ENCODE results near the gene GPR141. TPM values are rescaled to one million over a fixed set of nuclear protein-coding genes. Genes with fewer than 3 reads are reported as not detected.

The GPR141 gene
- total RNA-seq, 1 experiment from 2014 or later, result not detected

DNA sequence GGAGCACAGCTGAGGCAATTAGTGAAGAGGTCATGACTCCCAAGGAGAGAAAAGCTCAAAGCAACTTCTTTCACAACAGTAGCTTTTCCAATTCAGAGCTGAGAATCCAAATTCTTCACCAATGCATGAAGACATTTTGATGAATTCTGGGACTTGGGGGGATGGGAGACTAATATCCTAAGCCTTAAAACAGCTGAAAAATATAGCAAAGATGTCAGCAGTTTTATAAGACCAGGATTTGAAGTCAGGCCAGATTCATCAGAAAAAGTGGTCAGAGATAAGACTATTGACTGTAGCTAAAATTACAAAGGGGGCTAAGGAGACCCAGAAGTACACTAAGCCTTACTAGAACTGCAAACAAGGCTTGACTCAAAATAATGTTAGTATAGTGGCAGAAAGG, 51.6 kb downstream of the GPR141 start:
- no peak for ATAC-seq
- no TSS peak for BruUV-seq (replicated peaks)
- POLR2A ChIA-PET, result no interaction called here

More for the DNA sequence above, 51.6 kb downstream of the GPR141 start:
- Histone ChIP-seq H3K4me3 (replicated peaks in 1 of 2; ENCODE audit: low read depth in 1 of 2, low read length in 2 of 2) (no peak overlapping the region), H3K4me1 (ENCODE audit: control insufficient read depth in 1 of 2, insufficient read depth in 2 of 2, low read length in 2 of 2) (no peaks in the 10 kb centered on the region), H2AFZ (ENCODE audit: low read depth, low read length, poor library complexity, severe bottlenecking) (no peak overlapping the region), H3K9me3 (ENCODE audit: control insufficient read depth in 1 of 2, insufficient read depth in 1 of 2, low read depth in 1 of 2, low read length in 2 of 2) (no peaks in the 10 kb centered on the region), H3K9ac (ENCODE audit: low read length) (no peak overlapping the region), H3K27ac (ENCODE audit: low read depth, low read length) (no peak overlapping the region), H3K4me2 (ENCODE audit: low read length) (no peak overlapping the region), H3K9me2 (ENCODE audit: insufficient read depth) (no peaks in the 10 kb centered on the region), H3K79me2 (ENCODE audit: insufficient read depth, low read length) (no peaks in the 10 kb centered on the region), H4K20me1 (ENCODE audit: insufficient read depth) (no peaks in the 10 kb centered on the region; the same call in 1 of the 2 replicates), H3K36me3 (ENCODE audit: control insufficient read depth in 1 of 2, insufficient read depth in 2 of 2, low read length in 2 of 2) (no peaks in the 10 kb centered on the region), H3K27me3 (ENCODE audit: insufficient read depth, low read length) (peaks cover 5% of the 10 kb centered on the region; the same call in 1 of the 2 replicates)
- ChIA-PET RAD21 (ENCODE audit: low non-redundant PET in 1 of 2, low total read pairs in 2 of 2, uncharacterized antibody in 2 of 2, unreplicated experiment in 2 of 2) (no interaction called here), CTCF (no interaction called here)
- intact Hi-C loops (cut with micrococcal nuclease), result no loop called here
- TF ChIP-seq, protein P1, sequence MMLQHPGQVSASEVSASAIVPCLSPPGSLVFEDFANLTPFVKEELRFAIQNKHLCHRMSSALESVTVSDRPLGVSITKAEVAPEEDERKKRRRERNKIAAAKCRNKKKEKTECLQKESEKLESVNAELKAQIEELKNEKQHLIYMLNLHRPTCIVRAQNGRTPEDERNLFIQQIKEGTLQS (IDR thresholded peaks at IDR 0.05), result no peak
- no peak for TF ChIP-seq TCF7L2 (IDR thresholded peaks at IDR 0.05; ENCODE audit: borderline replicate concordance, extremely low read depth, insufficient read depth, insufficient read length)
- TF ChIP-seq JUND (IDR thresholded peaks at IDR 0.05), result no peak
- TF ChIP-seq CBX3 (IDR thresholded peaks at IDR 0.05; ENCODE audit: low read depth), result no peak
- no peak for TF ChIP-seq ZNF274 (IDR thresholded peaks at IDR 0.05; ENCODE audit: low read depth, low read length)
- no peak for TF ChIP-seq SIN3A (IDR thresholded peaks at IDR 0.05; ENCODE audit: low read depth)
- TF ChIP-seq POLR2A (IDR thresholded peaks at IDR 0.05; ENCODE audit: borderline replicate concordance, extremely low read depth, insufficient read depth, insufficient read length), result no peak
- TF ChIP-seq YY1 (IDR thresholded peaks at IDR 0.05; ENCODE audit: extremely low read depth, insufficient replicate concordance, low read depth, low read length), result no peak
- no peak for TF ChIP-seq EZH2 (IDR thresholded peaks at IDR 0.05)
- TF ChIP-seq, protein P2, sequence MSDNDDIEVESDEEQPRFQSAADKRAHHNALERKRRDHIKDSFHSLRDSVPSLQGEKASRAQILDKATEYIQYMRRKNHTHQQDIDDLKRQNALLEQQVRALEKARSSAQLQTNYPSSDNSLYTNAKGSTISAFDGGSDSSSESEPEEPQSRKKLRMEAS (IDR thresholded peaks at IDR 0.05), result no peak
- TF ChIP-seq SRF (IDR thresholded peaks at IDR 0.05; ENCODE audit: low read depth), result no peak
- TF ChIP-seq EGR1 (IDR thresholded peaks at IDR 0.05; ENCODE audit: low read depth), result no peak
- TF ChIP-seq, protein P3, sequence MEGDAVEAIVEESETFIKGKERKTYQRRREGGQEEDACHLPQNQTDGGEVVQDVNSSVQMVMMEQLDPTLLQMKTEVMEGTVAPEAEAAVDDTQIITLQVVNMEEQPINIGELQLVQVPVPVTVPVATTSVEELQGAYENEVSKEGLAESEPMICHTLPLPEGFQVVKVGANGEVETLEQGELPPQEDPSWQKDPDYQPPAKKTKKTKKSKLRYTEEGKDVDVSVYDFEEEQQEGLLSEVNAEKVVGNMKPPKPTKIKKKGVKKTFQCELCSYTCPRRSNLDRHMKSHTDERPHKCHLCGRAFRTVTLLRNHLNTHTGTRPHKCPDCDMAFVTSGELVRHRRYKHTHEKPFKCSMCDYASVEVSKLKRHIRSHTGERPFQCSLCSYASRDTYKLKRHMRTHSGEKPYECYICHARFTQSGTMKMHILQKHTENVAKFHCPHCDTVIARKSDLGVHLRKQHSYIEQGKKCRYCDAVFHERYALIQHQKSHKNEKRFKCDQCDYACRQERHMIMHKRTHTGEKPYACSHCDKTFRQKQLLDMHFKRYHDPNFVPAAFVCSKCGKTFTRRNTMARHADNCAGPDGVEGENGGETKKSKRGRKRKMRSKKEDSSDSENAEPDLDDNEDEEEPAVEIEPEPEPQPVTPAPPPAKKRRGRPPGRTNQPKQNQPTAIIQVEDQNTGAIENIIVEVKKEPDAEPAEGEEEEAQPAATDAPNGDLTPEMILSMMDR (IDR thresholded peaks at IDR 0.05 in 2 of 3, conservative IDR thresholded peaks at IDR 0.05 in 1 of 3; ENCODE audit: borderline replicate concordance in 1 of 3, insufficient read depth in 1 of 3, low read depth in 2 of 3, low read length in 2 of 3), result no peak
- no peak for TF ChIP-seq ZFX (IDR thresholded peaks at IDR 0.05)
- TF ChIP-seq FOSL1 (IDR thresholded peaks at IDR 0.05; ENCODE audit: low read depth), result no peak
- TF ChIP-seq, protein P4, sequence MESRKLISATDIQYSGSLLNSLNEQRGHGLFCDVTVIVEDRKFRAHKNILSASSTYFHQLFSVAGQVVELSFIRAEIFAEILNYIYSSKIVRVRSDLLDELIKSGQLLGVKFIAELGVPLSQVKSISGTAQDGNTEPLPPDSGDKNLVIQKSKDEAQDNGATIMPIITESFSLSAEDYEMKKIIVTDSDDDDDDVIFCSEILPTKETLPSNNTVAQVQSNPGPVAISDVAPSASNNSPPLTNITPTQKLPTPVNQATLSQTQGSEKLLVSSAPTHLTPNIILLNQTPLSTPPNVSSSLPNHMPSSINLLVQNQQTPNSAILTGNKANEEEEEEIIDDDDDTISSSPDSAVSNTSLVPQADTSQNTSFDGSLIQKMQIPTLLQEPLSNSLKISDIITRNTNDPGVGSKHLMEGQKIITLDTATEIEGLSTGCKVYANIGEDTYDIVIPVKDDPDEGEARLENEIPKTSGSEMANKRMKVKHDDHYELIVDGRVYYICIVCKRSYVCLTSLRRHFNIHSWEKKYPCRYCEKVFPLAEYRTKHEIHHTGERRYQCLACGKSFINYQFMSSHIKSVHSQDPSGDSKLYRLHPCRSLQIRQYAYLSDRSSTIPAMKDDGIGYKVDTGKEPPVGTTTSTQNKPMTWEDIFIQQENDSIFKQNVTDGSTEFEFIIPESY (IDR thresholded peaks at IDR 0.05; ENCODE audit: extremely low read depth, insufficient replicate concordance, low read length), result no peak
- TF ChIP-seq ELF1 (IDR thresholded peaks at IDR 0.05; ENCODE audit: borderline replicate concordance, low read depth), result no peak
- TF ChIP-seq, protein P5, sequence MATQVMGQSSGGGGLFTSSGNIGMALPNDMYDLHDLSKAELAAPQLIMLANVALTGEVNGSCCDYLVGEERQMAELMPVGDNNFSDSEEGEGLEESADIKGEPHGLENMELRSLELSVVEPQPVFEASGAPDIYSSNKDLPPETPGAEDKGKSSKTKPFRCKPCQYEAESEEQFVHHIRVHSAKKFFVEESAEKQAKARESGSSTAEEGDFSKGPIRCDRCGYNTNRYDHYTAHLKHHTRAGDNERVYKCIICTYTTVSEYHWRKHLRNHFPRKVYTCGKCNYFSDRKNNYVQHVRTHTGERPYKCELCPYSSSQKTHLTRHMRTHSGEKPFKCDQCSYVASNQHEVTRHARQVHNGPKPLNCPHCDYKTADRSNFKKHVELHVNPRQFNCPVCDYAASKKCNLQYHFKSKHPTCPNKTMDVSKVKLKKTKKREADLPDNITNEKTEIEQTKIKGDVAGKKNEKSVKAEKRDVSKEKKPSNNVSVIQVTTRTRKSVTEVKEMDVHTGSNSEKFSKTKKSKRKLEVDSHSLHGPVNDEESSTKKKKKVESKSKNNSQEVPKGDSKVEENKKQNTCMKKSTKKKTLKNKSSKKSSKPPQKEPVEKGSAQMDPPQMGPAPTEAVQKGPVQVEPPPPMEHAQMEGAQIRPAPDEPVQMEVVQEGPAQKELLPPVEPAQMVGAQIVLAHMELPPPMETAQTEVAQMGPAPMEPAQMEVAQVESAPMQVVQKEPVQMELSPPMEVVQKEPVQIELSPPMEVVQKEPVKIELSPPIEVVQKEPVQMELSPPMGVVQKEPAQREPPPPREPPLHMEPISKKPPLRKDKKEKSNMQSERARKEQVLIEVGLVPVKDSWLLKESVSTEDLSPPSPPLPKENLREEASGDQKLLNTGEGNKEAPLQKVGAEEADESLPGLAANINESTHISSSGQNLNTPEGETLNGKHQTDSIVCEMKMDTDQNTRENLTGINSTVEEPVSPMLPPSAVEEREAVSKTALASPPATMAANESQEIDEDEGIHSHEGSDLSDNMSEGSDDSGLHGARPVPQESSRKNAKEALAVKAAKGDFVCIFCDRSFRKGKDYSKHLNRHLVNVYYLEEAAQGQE (IDR thresholded peaks at IDR 0.05; ENCODE audit: low read depth), result no peak
- TF ChIP-seq EZH2phosphoT487 (IDR thresholded peaks at IDR 0.05; ENCODE audit: borderline replicate concordance), result no peak
- DNase-seq (ENCODE audit: low read depth, low spot score), result no peak
